ENCODE measurements around the gene ANKRD13D.

DNA sequence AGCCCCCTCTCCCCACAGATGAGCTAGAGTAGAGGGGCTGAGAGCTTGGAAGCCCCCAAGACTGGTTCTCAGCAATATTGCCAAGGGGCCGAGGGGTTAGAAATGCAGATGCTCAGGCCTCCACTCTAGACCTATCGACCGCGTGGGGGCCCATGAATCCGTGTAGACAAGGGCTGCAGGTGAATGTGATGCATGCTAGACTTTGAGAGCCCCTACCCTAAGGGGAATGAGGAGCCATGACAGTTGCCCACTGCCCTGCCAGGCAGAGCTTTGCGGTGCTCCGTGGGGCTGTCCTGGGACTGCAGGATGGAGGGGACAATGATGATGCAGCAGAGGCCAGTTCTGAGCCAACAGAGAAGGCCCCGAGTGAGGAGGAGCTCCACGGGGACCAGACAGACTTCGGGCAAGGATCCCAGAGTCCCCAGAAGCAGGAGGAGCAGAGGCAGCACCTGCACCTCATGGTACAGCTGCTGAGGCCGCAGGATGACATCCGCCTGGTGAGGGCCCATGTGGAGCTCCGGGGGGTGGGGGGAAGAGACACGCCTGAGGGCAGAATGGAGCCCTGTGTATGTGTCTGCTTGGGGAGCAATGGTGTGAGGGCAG is 15.5 kb downstream of the ANKRD13D start:
- TF ChIP-seq, protein P1, sequence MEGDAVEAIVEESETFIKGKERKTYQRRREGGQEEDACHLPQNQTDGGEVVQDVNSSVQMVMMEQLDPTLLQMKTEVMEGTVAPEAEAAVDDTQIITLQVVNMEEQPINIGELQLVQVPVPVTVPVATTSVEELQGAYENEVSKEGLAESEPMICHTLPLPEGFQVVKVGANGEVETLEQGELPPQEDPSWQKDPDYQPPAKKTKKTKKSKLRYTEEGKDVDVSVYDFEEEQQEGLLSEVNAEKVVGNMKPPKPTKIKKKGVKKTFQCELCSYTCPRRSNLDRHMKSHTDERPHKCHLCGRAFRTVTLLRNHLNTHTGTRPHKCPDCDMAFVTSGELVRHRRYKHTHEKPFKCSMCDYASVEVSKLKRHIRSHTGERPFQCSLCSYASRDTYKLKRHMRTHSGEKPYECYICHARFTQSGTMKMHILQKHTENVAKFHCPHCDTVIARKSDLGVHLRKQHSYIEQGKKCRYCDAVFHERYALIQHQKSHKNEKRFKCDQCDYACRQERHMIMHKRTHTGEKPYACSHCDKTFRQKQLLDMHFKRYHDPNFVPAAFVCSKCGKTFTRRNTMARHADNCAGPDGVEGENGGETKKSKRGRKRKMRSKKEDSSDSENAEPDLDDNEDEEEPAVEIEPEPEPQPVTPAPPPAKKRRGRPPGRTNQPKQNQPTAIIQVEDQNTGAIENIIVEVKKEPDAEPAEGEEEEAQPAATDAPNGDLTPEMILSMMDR (conservative IDR thresholded peaks at IDR 0.05; ENCODE audit: low read depth in 2 of 2), result no peak
- no peak for TF ChIP-seq POLR2AphosphoS5 (IDR thresholded peaks at IDR 0.05; ENCODE audit: low read depth)
- TF ChIP-seq, protein P2, sequence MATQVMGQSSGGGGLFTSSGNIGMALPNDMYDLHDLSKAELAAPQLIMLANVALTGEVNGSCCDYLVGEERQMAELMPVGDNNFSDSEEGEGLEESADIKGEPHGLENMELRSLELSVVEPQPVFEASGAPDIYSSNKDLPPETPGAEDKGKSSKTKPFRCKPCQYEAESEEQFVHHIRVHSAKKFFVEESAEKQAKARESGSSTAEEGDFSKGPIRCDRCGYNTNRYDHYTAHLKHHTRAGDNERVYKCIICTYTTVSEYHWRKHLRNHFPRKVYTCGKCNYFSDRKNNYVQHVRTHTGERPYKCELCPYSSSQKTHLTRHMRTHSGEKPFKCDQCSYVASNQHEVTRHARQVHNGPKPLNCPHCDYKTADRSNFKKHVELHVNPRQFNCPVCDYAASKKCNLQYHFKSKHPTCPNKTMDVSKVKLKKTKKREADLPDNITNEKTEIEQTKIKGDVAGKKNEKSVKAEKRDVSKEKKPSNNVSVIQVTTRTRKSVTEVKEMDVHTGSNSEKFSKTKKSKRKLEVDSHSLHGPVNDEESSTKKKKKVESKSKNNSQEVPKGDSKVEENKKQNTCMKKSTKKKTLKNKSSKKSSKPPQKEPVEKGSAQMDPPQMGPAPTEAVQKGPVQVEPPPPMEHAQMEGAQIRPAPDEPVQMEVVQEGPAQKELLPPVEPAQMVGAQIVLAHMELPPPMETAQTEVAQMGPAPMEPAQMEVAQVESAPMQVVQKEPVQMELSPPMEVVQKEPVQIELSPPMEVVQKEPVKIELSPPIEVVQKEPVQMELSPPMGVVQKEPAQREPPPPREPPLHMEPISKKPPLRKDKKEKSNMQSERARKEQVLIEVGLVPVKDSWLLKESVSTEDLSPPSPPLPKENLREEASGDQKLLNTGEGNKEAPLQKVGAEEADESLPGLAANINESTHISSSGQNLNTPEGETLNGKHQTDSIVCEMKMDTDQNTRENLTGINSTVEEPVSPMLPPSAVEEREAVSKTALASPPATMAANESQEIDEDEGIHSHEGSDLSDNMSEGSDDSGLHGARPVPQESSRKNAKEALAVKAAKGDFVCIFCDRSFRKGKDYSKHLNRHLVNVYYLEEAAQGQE (IDR thresholded peaks at IDR 0.05; ENCODE audit: unreplicated experiment), result no peak
- no peak for TF ChIP-seq EZH2phosphoT487 (IDR thresholded peaks at IDR 0.05; ENCODE audit: unreplicated experiment)
- no peak for TF ChIP-seq EZH2 (IDR thresholded peaks at IDR 0.05; ENCODE audit: low read depth, unreplicated experiment)
- TF ChIP-seq CREB1 (CRISPR knock-in tag; IDR thresholded peaks at IDR 0.05; ENCODE audit: low read depth), result no peak
- TF ChIP-seq, protein P3, sequence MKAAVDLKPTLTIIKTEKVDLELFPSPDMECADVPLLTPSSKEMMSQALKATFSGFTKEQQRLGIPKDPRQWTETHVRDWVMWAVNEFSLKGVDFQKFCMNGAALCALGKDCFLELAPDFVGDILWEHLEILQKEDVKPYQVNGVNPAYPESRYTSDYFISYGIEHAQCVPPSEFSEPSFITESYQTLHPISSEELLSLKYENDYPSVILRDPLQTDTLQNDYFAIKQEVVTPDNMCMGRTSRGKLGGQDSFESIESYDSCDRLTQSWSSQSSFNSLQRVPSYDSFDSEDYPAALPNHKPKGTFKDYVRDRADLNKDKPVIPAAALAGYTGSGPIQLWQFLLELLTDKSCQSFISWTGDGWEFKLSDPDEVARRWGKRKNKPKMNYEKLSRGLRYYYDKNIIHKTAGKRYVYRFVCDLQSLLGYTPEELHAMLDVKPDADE (IDR thresholded peaks at IDR 0.05), result no peak
- TF ChIP-seq STAT1 (IDR thresholded peaks at IDR 0.05; ENCODE audit: unreplicated experiment), result no peak
- no peak for TF ChIP-seq ZNF331 (CRISPR knock-in tag; IDR thresholded peaks at IDR 0.05; ENCODE audit: low read depth)
- TF ChIP-seq ZNF114 (CRISPR knock-in tag; IDR thresholded peaks at IDR 0.05), result no peak
- TF ChIP-seq NANOG (IDR thresholded peaks at IDR 0.05; ENCODE audit: borderline replicate concordance), result no peak
- TF ChIP-seq JUNB (IDR thresholded peaks at IDR 0.05; ENCODE audit: unreplicated experiment), result no peak
- TF ChIP-seq, protein P4, sequence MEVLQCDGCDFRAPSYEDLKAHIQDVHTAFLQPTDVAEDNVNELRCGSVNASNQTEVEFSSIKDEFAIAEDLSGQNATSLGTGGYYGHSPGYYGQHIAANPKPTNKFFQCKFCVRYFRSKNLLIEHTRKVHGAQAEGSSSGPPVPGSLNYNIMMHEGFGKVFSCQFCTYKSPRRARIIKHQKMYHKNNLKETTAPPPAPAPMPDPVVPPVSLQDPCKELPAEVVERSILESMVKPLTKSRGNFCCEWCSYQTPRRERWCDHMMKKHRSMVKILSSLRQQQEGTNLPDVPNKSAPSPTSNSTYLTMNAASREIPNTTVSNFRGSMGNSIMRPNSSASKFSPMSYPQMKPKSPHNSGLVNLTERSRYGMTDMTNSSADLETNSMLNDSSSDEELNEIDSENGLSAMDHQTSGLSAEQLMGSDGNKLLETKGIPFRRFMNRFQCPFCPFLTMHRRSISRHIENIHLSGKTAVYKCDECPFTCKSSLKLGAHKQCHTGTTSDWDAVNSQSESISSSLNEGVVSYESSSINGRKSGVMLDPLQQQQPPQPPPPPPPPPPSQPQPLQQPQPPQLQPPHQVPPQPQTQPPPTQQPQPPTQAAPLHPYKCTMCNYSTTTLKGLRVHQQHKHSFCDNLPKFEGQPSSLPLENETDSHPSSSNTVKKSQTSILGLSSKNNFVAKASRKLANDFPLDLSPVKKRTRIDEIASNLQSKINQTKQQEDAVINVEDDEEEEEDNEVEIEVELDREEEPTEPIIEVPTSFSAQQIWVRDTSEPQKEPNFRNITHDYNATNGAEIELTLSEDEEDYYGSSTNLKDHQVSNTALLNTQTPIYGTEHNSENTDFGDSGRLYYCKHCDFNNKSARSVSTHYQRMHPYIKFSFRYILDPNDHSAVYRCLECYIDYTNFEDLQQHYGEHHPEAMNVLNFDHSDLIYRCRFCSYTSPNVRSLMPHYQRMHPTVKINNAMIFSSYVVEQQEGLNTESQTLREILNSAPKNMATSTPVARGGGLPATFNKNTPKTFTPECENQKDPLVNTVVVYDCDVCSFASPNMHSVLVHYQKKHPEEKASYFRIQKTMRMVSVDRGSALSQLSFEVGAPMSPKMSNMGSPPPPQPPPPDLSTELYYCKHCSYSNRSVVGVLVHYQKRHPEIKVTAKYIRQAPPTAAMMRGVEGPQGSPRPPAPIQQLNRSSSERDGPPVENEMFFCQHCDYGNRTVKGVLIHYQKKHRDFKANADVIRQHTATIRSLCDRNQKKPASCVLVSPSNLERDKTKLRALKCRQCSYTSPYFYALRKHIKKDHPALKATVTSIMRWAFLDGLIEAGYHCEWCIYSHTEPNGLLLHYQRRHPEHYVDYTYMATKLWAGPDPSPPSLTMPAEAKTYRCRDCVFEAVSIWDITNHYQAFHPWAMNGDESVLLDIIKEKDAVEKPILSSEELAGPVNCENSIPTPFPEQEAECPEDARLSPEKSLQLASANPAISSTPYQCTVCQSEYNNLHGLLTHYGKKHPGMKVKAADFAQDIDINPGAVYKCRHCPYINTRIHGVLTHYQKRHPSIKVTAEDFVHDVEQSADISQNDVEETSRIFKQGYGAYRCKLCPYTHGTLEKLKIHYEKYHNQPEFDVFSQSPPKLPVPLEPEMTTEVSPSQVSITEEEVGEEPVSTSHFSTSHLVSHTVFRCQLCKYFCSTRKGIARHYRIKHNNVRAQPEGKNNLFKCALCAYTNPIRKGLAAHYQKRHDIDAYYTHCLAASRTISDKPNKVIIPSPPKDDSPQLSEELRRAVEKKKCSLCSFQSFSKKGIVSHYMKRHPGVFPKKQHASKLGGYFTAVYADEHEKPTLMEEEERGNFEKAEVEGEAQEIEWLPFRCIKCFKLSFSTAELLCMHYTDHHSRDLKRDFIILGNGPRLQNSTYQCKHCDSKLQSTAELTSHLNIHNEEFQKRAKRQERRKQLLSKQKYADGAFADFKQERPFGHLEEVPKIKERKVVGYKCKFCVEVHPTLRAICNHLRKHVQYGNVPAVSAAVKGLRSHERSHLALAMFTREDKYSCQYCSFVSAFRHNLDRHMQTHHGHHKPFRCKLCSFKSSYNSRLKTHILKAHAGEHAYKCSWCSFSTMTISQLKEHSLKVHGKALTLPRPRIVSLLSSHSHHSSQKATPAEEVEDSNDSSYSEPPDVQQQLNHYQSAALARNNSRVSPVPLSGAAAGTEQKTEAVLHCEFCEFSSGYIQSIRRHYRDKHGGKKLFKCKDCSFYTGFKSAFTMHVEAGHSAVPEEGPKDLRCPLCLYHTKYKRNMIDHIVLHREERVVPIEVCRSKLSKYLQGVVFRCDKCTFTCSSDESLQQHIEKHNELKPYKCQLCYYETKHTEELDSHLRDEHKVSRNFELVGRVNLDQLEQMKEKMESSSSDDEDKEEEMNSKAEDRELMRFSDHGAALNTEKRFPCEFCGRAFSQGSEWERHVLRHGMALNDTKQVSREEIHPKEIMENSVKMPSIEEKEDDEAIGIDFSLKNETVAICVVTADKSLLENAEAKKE (CRISPR knock-in tag; IDR thresholded peaks at IDR 0.05), result no peak
